H1 (cell line): ENCODE measurements around the gene WDR44. TPM values are rescaled to one million over a fixed set of nuclear protein-coding genes. Genes with fewer than 3 reads are reported as not detected.

Experiments
- CTCF ChIA-PET: fragments of 300-600 bp; sonication (Branson Sonifier 250); formaldehyde crosslinking; loops from one replicate; lab custom pipeline; 2021; ENCODE audit not compliant: partially characterized antibody; lab: Charles Lee
- POLR2A ChIA-PET: fragments of 300-600 bp; sonication (Branson Sonifier 250); formaldehyde crosslinking; loops from one replicate; lab custom pipeline; 2021; ENCODE audit warnings: inconsistent platforms; ENCODE audit not compliant: partially characterized antibody; lab: Charles Lee
- DNase-seq, 2 experiments: peaks; one replicate each; pipeline versions ENCODE4 v3.0.0 to v3.0.0-alpha.2; 2010 to 2022; ENCODE audit warnings: low spot score in 2 of 2, low read depth in 1 of 2, mixed read lengths in 1 of 2
- FAIRE-seq: peaks from 2 replicates; lab custom pipeline; 2011; peaks lifted over from hg19 to GRCh38; lab: Jason Lieb, UNC
- H2AFZ ChIP-seq: 2 replicates; pipeline ENCODE4 v1.8.1; 2012; ENCODE audit warnings: low read length, inconsistent platforms
- H2AK5ac ChIP-seq: 2 replicates; pipeline ENCODE4 v1.6.1; 2013; ENCODE audit warnings: low read depth, low read length
- H2BK120ac ChIP-seq: replicated peaks from 2 replicates; pipeline ENCODE3; 2013; ENCODE audit warnings: low read depth, low read length, inconsistent platforms
- H2BK12ac ChIP-seq: 2 replicates; pipeline ENCODE4 v1.6.1; 2013; ENCODE audit warnings: low read depth, low read length
- H2BK15ac ChIP-seq: 2 replicates; pipeline ENCODE4 v1.6.1; 2013; ENCODE audit warnings: low read length
- H2BK20ac ChIP-seq: 2 replicates; pipeline ENCODE4 v1.6.1; 2013; ENCODE audit warnings: low read length
- H2BK5ac ChIP-seq: 2 replicates; pipeline ENCODE4 v1.6.1; 2013; ENCODE audit warnings: low read depth, low read length
- H3K14ac ChIP-seq: 2 replicates; pipeline ENCODE4 v1.6.1; 2013; ENCODE audit warnings: inconsistent platforms; ENCODE audit not compliant: insufficient read length
- H3K18ac ChIP-seq: 2 replicates; pipeline ENCODE4 v1.6.1; 2013; ENCODE audit warnings: low read length; ENCODE audit errors: extremely low read depth
- H3K23ac ChIP-seq: 2 replicates; pipeline ENCODE4 v1.6.1; 2013; ENCODE audit warnings: inconsistent platforms; ENCODE audit not compliant: insufficient read length
- H3K23me2 ChIP-seq: 2 replicates; pipeline ENCODE4 v1.6.1; 2013; ENCODE audit warnings: low read depth, low read length
- H3K27ac ChIP-seq: 2 replicates; pipeline ENCODE4 v1.6.1; 2011; ENCODE audit warnings: low read depth, low read length, inconsistent platforms
- H3K27me3 ChIP-seq, 4 experiments: replicated peaks in 1 of 4; 1 replicate in 1 of 4; 2 replicates in 3 of 4; pipeline versions ENCODE4 v1.6.1 to v1.8.1; 2011 to 2013; ENCODE audit warnings: low read length in 3 of 4, mild to moderate bottlenecking in 3 of 4, inconsistent platforms in 2 of 4, mixed read lengths in 2 of 4, moderate library complexity in 1 of 4; ENCODE audit not compliant: control insufficient read depth in 3 of 4, insufficient read depth in 3 of 4; ENCODE audit errors: extremely low read depth in 1 of 4
- H3K36me3 ChIP-seq, 4 experiments: 2 replicates each; pipeline versions ENCODE4 v1.6.1 to v1.8.1; 2011 to 2013; ENCODE audit warnings: mild to moderate bottlenecking in 4 of 4, low read length in 3 of 4, moderate library complexity in 2 of 4, control low read depth in 1 of 4, inconsistent platforms in 1 of 4; ENCODE audit not compliant: insufficient read depth in 4 of 4, control insufficient read depth in 2 of 4
- H3K4ac ChIP-seq: replicated peaks from 2 replicates; pipeline ENCODE3; 2013; ENCODE audit warnings: low read length, low read depth, mixed read lengths, inconsistent platforms; ENCODE audit not compliant: insufficient read length
- H3K4me1 ChIP-seq, 4 experiments: replicated peaks in 1 of 4; 1 replicate in 1 of 4; 2 replicates in 3 of 4; pipeline versions ENCODE4 v1.6.1 to v1.8.1; 2011 to 2013; ENCODE audit warnings: low read length in 3 of 4, inconsistent platforms in 2 of 4, mixed read lengths in 1 of 4; ENCODE audit not compliant: insufficient read depth in 4 of 4, control insufficient read depth in 3 of 4
- H3K4me2 ChIP-seq, 2 experiments: 2 replicates each; pipeline versions ENCODE4 v1.6.1 to v1.8.1; 2011 to 2013; ENCODE audit warnings: low read depth in 2 of 2, low read length in 2 of 2, control low read depth in 1 of 2, inconsistent platforms in 1 of 2, mild to moderate bottlenecking in 1 of 2; ENCODE audit not compliant: insufficient read depth in 1 of 2
- H3K4me3 ChIP-seq, 4 experiments: fragments of 200-600, 300-600 bp in 1 of 4; sonication (generic), shearing (Covaris generic), sonication (Bioruptor Twin) in 1 of 4; 2 replicates each; pipeline versions ENCODE4 v1.5.1 to v1.8.1; 2011 to 2016; ENCODE audit warnings: low read length in 4 of 4, low read depth in 3 of 4, control low read depth in 2 of 4, inconsistent platforms in 2 of 4, mild to moderate bottlenecking in 2 of 4, mixed read lengths in 1 of 4, moderate library complexity in 1 of 4; ENCODE audit not compliant: insufficient read depth in 2 of 4; ENCODE audit errors: extremely low read depth in 1 of 4
- H3K56ac ChIP-seq: replicated peaks from 2 replicates; pipeline ENCODE3; 2013; ENCODE audit warnings: low read depth, mild to moderate bottlenecking, mixed read lengths, low read length, inconsistent platforms; ENCODE audit not compliant: insufficient read length
- H3K79me1 ChIP-seq: 2 replicates; pipeline ENCODE4 v1.6.1; 2013; ENCODE audit warnings: low read depth, low read length, control low read depth
- H3K79me2 ChIP-seq, 2 experiments: 2 replicates each; pipeline versions ENCODE4 v1.6.1 to v1.8.1; 2012 to 2013; ENCODE audit warnings: low read length in 2 of 2, mild to moderate bottlenecking in 2 of 2, inconsistent platforms in 1 of 2; ENCODE audit not compliant: insufficient read depth in 2 of 2, control insufficient read depth in 1 of 2
- H3K9ac ChIP-seq, 4 experiments: replicated peaks in 1 of 4; 1 replicate in 1 of 4; 2 replicates in 3 of 4; pipeline versions ENCODE4 v1.6.1 to v1.8.1; 2011 to 2013; ENCODE audit warnings: low read depth in 3 of 4, low read length in 3 of 4, control low read depth in 2 of 4, mild to moderate bottlenecking in 2 of 4, moderate library complexity in 2 of 4, inconsistent platforms in 1 of 4; ENCODE audit errors: extremely low read depth in 1 of 4
- H3K9me3 ChIP-seq, 2 experiments: 2 replicates each; pipeline versions ENCODE4 v1.6.1 to v1.8.1; 2012 to 2013; ENCODE audit warnings: mild to moderate bottlenecking in 2 of 2, moderate library complexity in 2 of 2, control low read depth in 1 of 2, inconsistent platforms in 1 of 2, low read depth in 1 of 2, low read length in 1 of 2, mixed read lengths in 1 of 2; ENCODE audit not compliant: insufficient read depth in 2 of 2
- H4K20me1 ChIP-seq, 2 experiments: replicated peaks in 1 of 2; 2 replicates each; pipeline versions ENCODE3 to v1.8.1; 2011 to 2013; ENCODE audit warnings: inconsistent platforms in 2 of 2, low read length in 2 of 2, mild to moderate bottlenecking in 1 of 2; ENCODE audit not compliant: insufficient read depth in 2 of 2, control insufficient read depth in 1 of 2
- H4K5ac ChIP-seq: 2 replicates; pipeline ENCODE4 v1.6.1; 2013; ENCODE audit warnings: low read length, low read depth, mixed read lengths, inconsistent platforms; ENCODE audit not compliant: insufficient read length
- H4K8ac ChIP-seq: 2 replicates; pipeline ENCODE4 v1.8.0; 2013; ENCODE audit warnings: mild to moderate bottlenecking, moderate library complexity, low read length, inconsistent platforms; ENCODE audit not compliant: insufficient read depth; ENCODE audit errors: extremely low read depth
- H4K91ac ChIP-seq: replicated peaks from 2 replicates; pipeline ENCODE3; 2013; ENCODE audit warnings: low read length, mixed read lengths, inconsistent platforms; ENCODE audit not compliant: insufficient read length
- POLR2AphosphoS5 ChIP-seq: IDR thresholded peaks from 2 replicates; pipeline ENCODE4 v1.6.1; 2011; ENCODE audit warnings: low read depth, low read length
- RAD21 ChIP-seq, 2 experiments: IDR thresholded peaks in 1 of 2; conservative IDR thresholded peaks in 1 of 2; 2 replicates each; pipeline ENCODE4 v1.6.1; 2011; ENCODE audit warnings: low read depth in 2 of 2, low read length in 2 of 2, improper control_type of control experiment in 1 of 2, inconsistent platforms in 1 of 2, mild to moderate bottlenecking in 1 of 2, moderate library complexity in 1 of 2
- RXRA ChIP-seq: IDR thresholded peaks from 2 replicates; pipeline ENCODE4 v1.6.1; 2011; ENCODE audit warnings: low read depth, mild to moderate bottlenecking, low read length, moderate library complexity; ENCODE audit not compliant: insufficient read depth
- YY1 ChIP-seq: IDR thresholded peaks from 2 replicates; pipeline ENCODE4 v1.6.1; 2011; ENCODE audit warnings: low read depth, mild to moderate bottlenecking, low read length
- WGBS, 2 experiments: shearing (Covaris generic) in 1 of 2; methylation state at CpG; one replicate each; pipeline versions ENCODE4 v1.1.6 to v1.1.7; 2013 to 2015; ENCODE audit warnings: low lambda C conversion rate in 2 of 2, mixed read lengths in 2 of 2, inconsistent platforms in 1 of 2, low coverage in 1 of 2, missing lambda C conversion rate in 1 of 2; ENCODE audit not compliant: insufficient replicate concordance in 2 of 2, insufficient coverage in 1 of 2, insufficient read length in 1 of 2; ENCODE audit errors: extremely low coverage in 1 of 2, missing lambda C conversion rate in 1 of 2; 5-methylcytosine and 5-hydroxymethylcytosine counted together
- polyA plus RNA-seq, 7 experiments: library from polyadenylated mRNA; depleted of rRNA in 3 of 7; stranded (reverse) in 5 of 7; unstranded in 2 of 7; fragments of >200 nt in 5 of 7; fragments of 200-250 nt in 2 of 7; gene quantifications; 1 replicate in 5 of 7; 2 replicates in 1 of 7; 4 replicates in 1 of 7; pipeline versions ENCODE4 v1.2.1 to v1.2.3, GENCODE V29; 2011 to 2013; ENCODE audit warnings: missing spikeins in 2 of 7, mixed read lengths in 2 of 7
- total RNA-seq: library from RNA; stranded (reverse); fragmentation: NEBNext Ultra II Directional; extraction: Animal tissue kit (Norgen Biotek cat#: 25700); gene quantifications from 2 replicates; pipeline ENCODE4 v1.2.1, GENCODE V29; 2021

WDR44 gene
- total and polyA plus RNA-seq, 2 of the 8 experiments (the other 6 are each of a cell fraction or from before 2014, with no cell fraction given), result 5.1 to 17.2 TPM

DNA sequence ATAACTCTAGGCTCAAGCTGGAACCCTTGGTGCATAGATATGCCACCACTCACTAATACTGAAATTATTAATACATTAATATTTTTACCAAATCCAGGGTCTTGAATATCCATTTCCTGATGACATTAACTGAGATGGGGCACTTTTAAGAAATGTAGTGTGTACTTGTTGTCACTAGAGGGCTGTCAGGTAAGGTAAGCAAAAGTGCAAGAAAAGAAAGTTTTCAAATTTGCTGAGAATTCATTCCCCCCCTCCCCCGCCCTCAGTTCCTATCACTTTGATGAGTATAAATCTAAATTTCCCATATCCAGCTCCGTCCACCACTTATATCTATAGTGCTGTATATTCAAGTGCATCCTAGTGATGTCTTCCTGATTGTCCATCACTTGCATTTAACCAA is 20.5 kb upstream of the WDR44 start:
- H3K27me3 ChIP-seq, result no peaks in the 10 kb centered on the region
- H2AFZ ChIP-seq, result no peak overlapping the region
- no peak overlapping the region for H3K4me2 ChIP-seq
- no peak overlapping the region for H2BK15ac ChIP-seq
- H4K5ac ChIP-seq, result no peak overlapping the region
- no peak overlapping the region for H3K56ac ChIP-seq
- TF ChIP-seq RAD21 (IDR thresholded peaks at IDR 0.05 in 1 of 2, conservative IDR thresholded peaks at IDR 0.05 in 1 of 2; ENCODE audit: low read depth in 2 of 2, low read length in 2 of 2), result peak in 1 of 2 experiments; percentile 21; a peak in 1 of 4 replicates
- TF ChIP-seq RXRA, result no peak
- TF ChIP-seq POLR2AphosphoS5, result no peak
- TF ChIP-seq YY1, result no peak
- TF ChIP-seq, all 59 proteins: peak for 1
- Histone ChIP-seq H3K79me2 (no peaks in the 10 kb centered on the region), H3K4me1 (no peaks in the 10 kb centered on the region), H2BK20ac (no peak overlapping the region), H3K36me3 (no peaks in the 10 kb centered on the region), H4K8ac (no peak overlapping the region), H3K23ac (no peak overlapping the region), H3K27ac (no peak overlapping the region), H2BK120ac (no peak overlapping the region), H4K20me1 (no peaks in the 10 kb centered on the region), H3K9ac (no peak overlapping the region), H3K4me3 (no peak overlapping the region), H3K23me2 (no peaks in the 10 kb centered on the region), H3K14ac (no peak overlapping the region), H3K79me1 (no peaks in the 10 kb centered on the region), H4K91ac (no peak overlapping the region), H3K4ac (no peak overlapping the region), H3K18ac (no peak overlapping the region), H3K9me3 (no peaks in the 10 kb centered on the region), H2AK5ac (no peak overlapping the region), H2BK12ac (no peak overlapping the region), H2BK5ac (no peak overlapping the region)
- no peak for DNase-seq
- CTCF ChIA-PET, result interaction anchor here (0.5 to 2.6 kb wide), 8 partner anchors 10 to 364 kb away, joined by 3 to 9 read pairs (median 4); no protein-coding TSS in a partner anchor
- no peak for FAIRE-seq
- POLR2A ChIA-PET, result no interaction called here
- 42% methylated on average over 2 of the region's 2 CpGs; no CpG with 5 or more reads in 1 of the 2 experiments for WGBS, 2 experiments
